Neural progenitor cell (in vitro differentiated cells): ENCODE results near the gene TLCD3B.

Experiments used
- CTCF ChIP-seq: fragments of 200-600 bp; sonication (generic); IDR thresholded peaks from 2 replicates; pipeline ENCODE4 v1.5.1; 2017; ENCODE audit warnings: antibody characterized with exemption, mild to moderate bottlenecking
- EZH2 ChIP-seq: fragments of 200-600 bp; sonication (generic); IDR thresholded peaks from 2 replicates; pipeline ENCODE4 v1.6.1; 2017; ENCODE audit warnings: antibody characterized with exemption, mild to moderate bottlenecking, moderate library complexity

GRCh38 chr16:30025156-30025555, 5.9 kb downstream of the TLCD3B start:
- TF ChIP-seq EZH2 (no peak), CTCF (no peak)
